HepG2 (cell line): Measurements from ENCODE around the gene ADGRG1. TPM values are rescaled to one million over a fixed set of nuclear protein-coding genes. Genes with fewer than 3 reads are reported as not detected.
A peak's percentile ranks its signal among the peaks of the same experiment; 100 is the strongest.

ENCODE experiments used
- ATAC-seq: fragments of 200-7000 bp; cut with Tn5 transposase; 3 replicates; pipeline ENCODE4 v1.9.1; 2020; ENCODE audit warnings: mild to moderate bottlenecking, moderate library complexity
- BruUV-seq: library from RNA; stranded (reverse); fragments of 400-500 nt; replicated peaks from 2 replicates; lab custom pipeline; 2021; lab: Mats Ljungman, UMichigan
- CTCF ChIA-PET: fragments of 300-600 bp; formaldehyde crosslinking; extraction: SDS; loops from one replicate; lab custom pipeline; 2021; ENCODE audit warnings: low total read pairs, inconsistent platforms, low intra/inter-chr PET ratio; lab: Yijun Ruan, JAX
- POLR2A ChIA-PET: fragments of 350-600 bp; sonication (Branson Sonifier 250); formaldehyde crosslinking; loops from one replicate; lab custom pipeline; 2020; ENCODE audit warnings: antibody characterized with exemption, inconsistent platforms; lab: Yijun Ruan, JAX
- DNase-seq: peaks from one replicate; pipeline ENCODE4 v3.0.0-alpha.2; 2015; ENCODE audit warnings: low spot score
- FAIRE-seq: peaks from 3 replicates; lab custom pipeline; 2011; peaks lifted over from hg19 to GRCh38; lab: Jason Lieb, UNC
- H2AFZ ChIP-seq: one replicate; pipeline ENCODE4 v1.6.1; 2011; ENCODE audit warnings: low read length, inconsistent platforms
- H3K27ac ChIP-seq: fragments of 300-600 bp; 3 replicates; pipeline ENCODE4 v1.8.0; 2011; ENCODE audit warnings: mixed run types, mild to moderate bottlenecking, mixed read lengths, low read length, inconsistent platforms; ENCODE audit not compliant: insufficient read depth; ENCODE audit errors: extremely low read length
- H3K27me3 ChIP-seq, 2 experiments: fragments of 200-600 bp in 1 of 2; 2 replicates in 1 of 2; 3 replicates in 1 of 2; pipeline versions ENCODE4 v1.6.0 to v1.8.0; 2011; ENCODE audit warnings: low read length in 2 of 2, mild to moderate bottlenecking in 2 of 2, moderate library complexity in 2 of 2, inconsistent platforms in 1 of 2; ENCODE audit not compliant: insufficient read depth in 2 of 2, control insufficient read depth in 1 of 2
- H3K36me3 ChIP-seq, 2 experiments: fragments of 200-600 bp in 1 of 2; replicated peaks in 1 of 2; 2 replicates in 1 of 2; 3 replicates in 1 of 2; pipeline versions ENCODE4 v1.5.1 to v1.8.0; 2011; ENCODE audit warnings: low read length in 2 of 2, inconsistent platforms in 1 of 2; ENCODE audit not compliant: insufficient read depth in 2 of 2, control insufficient read depth in 1 of 2
- H3K4me1 ChIP-seq: 2 replicates; pipeline ENCODE4 v1.5.1; 2012; ENCODE audit warnings: low read length, inconsistent platforms; ENCODE audit not compliant: insufficient read depth
- H3K4me2 ChIP-seq: 2 replicates; pipeline ENCODE4 v1.6.0; 2011; ENCODE audit warnings: low read depth, low read length, inconsistent platforms
- H3K4me3 ChIP-seq, 3 experiments: fragments of 200-600 bp in 1 of 3; sonication (generic), shearing (Covaris generic) in 1 of 3; replicated peaks in 1 of 3; 2 replicates each; pipeline ENCODE4 v1.5.1; 2011 to 2016; ENCODE audit warnings: low read length in 3 of 3, inconsistent platforms in 2 of 3, low read depth in 2 of 3, mild to moderate bottlenecking in 2 of 3, control low read depth in 1 of 3, mixed read lengths in 1 of 3; ENCODE audit not compliant: insufficient read depth in 1 of 3
- H3K79me2 ChIP-seq: one replicate; pipeline ENCODE4 v1.6.1; 2011; ENCODE audit warnings: low read length, inconsistent platforms; ENCODE audit not compliant: insufficient read depth
- H3K9ac ChIP-seq: 2 replicates; pipeline ENCODE4 v1.6.0; 2011; ENCODE audit warnings: mild to moderate bottlenecking, low read depth, low read length, inconsistent platforms; ENCODE audit not compliant: insufficient read depth
- H3K9me3 ChIP-seq: 2 replicates; pipeline ENCODE4 v1.5.1; 2012; ENCODE audit warnings: mild to moderate bottlenecking, low read length
- H4K20me1 ChIP-seq: 2 replicates; pipeline ENCODE4 v1.6.0; 2011; ENCODE audit warnings: inconsistent platforms, mild to moderate bottlenecking, low read length, moderate library complexity; ENCODE audit not compliant: insufficient read depth
- ADNP ChIP-seq: sonication (generic); formaldehyde crosslinking; IDR thresholded peaks from 2 replicates; pipeline ENCODE4 v1.4.0; 2020; ENCODE audit warnings: missing genetic modification reagents
- BHLHE40 ChIP-seq: IDR thresholded peaks from 2 replicates; pipeline ENCODE4 v1.6.1; 2011; ENCODE audit warnings: low read length, improper control_type of control experiment
- FOXA1 ChIP-seq, 2 experiments: fragments of 450-650 bp in 1 of 2; sonication (generic) in 1 of 2; formaldehyde crosslinking in 1 of 2; IDR thresholded peaks; 2 replicates each; pipeline versions ENCODE4 v1.4.0 to v1.6.1; 2016 to 2020; ENCODE audit warnings: missing genetic modification reagents in 1 of 2
- HMGXB3 ChIP-seq: sonication (generic); formaldehyde crosslinking; IDR thresholded peaks from 2 replicates; pipeline ENCODE4 v1.4.0; 2020; ENCODE audit warnings: missing genetic modification reagents, borderline replicate concordance
- MATR3 ChIP-seq: sonication (generic); formaldehyde crosslinking; IDR thresholded peaks from 2 replicates; pipeline ENCODE4 v1.4.0; 2020; ENCODE audit warnings: missing genetic modification reagents
- NPAS2 ChIP-seq: sonication (generic); formaldehyde crosslinking; IDR thresholded peaks from 2 replicates; pipeline ENCODE4 v1.8.0; 2022; ENCODE audit warnings: mild to moderate bottlenecking, missing genetic modification reagents, borderline replicate concordance
- RFX1 ChIP-seq: fragments of 450-650 bp; IDR thresholded peaks from 2 replicates; pipeline ENCODE4 v1.6.1; 2017
- SNAPC2 ChIP-seq: sonication (generic); formaldehyde crosslinking; IDR thresholded peaks from 2 replicates; pipeline ENCODE4 v1.8.1; 2022; ENCODE audit warnings: mild to moderate bottlenecking, missing genetic modification reagents
- TCF7L2 ChIP-seq: IDR thresholded peaks from 2 replicates; pipeline ENCODE4 v1.6.1; 2011; ENCODE audit warnings: mild to moderate bottlenecking, low read depth, low read length, moderate library complexity
- YEATS4 ChIP-seq: sonication (generic); formaldehyde crosslinking; IDR thresholded peaks from 2 replicates; pipeline ENCODE4 v1.4.0; 2020; ENCODE audit warnings: missing genetic modification reagents, borderline replicate concordance
- ZBTB38 ChIP-seq: sonication (generic); formaldehyde crosslinking; IDR thresholded peaks from 2 replicates; pipeline ENCODE4 v1.5.1; 2020; ENCODE audit warnings: mild to moderate bottlenecking, missing genetic modification reagents
- ZC3H4 ChIP-seq: sonication (generic); formaldehyde crosslinking; IDR thresholded peaks from 2 replicates; pipeline ENCODE4 v1.4.0; 2020; ENCODE audit warnings: missing genetic modification reagents, borderline replicate concordance
- ZMYM3 ChIP-seq: sonication (generic); formaldehyde crosslinking; IDR thresholded peaks from 2 replicates; pipeline ENCODE4 v1.5.1; 2020; ENCODE audit warnings: mild to moderate bottlenecking, missing genetic modification reagents
- ZNF768 ChIP-seq: sonication (generic); formaldehyde crosslinking; IDR thresholded peaks from 2 replicates; pipeline ENCODE4 v1.4.0; 2020; ENCODE audit warnings: missing genetic modification reagents
- WGBS: methylation state at CpG from one replicate; pipeline ENCODE4 v1.1.6; 2017; ENCODE audit warnings: low lambda C conversion rate; 5-methylcytosine and 5-hydroxymethylcytosine counted together
- in situ Hi-C: cut with HindIII; loops from 2 replicates; pipeline ENCODE4 v1.10.0; 2017; ENCODE audit warnings: low pct_unique_long_range_greater_than_20kb; ENCODE audit not compliant: extremely low pct_ligation_motif_present
- intact Hi-C: fragments of 100-400 bp; cut with micrococcal nuclease; formaldehyde crosslinking; loops from one replicate; pipeline ENCODE4 v1.10.0; 2022; ENCODE audit not compliant: unreplicated experiment
- polyA plus RNA-seq, 8 experiments: library from polyadenylated mRNA; depleted of rRNA in 3 of 8; stranded (reverse) in 7 of 8; unstranded in 1 of 8; fragments of >200 nt; fragmentation: Illumina TruSeq in 4 of 8; extraction: Trizol in 4 of 8; gene quantifications; 2 replicates each; pipeline versions ENCODE4 v1.2.1 to v1.2.3, GENCODE V29; 2011 to 2016; ENCODE audit warnings: low read depth in 4 of 8, missing spikeins in 1 of 8, mixed read lengths in 1 of 8; ENCODE audit not compliant: insufficient read depth in 1 of 8
- total RNA-seq, 5 experiments: library from RNA; depleted of rRNA; stranded (reverse); fragments of >200 nt; fragmentation: Illumina TruSeq; extraction: Trizol; gene quantifications; 2 replicates each; pipeline ENCODE4 v1.2.3, GENCODE V29; 2016; ENCODE audit warnings: low read depth in 1 of 5

Gene ADGRG1
- total and polyA plus RNA-seq, 2 of the 13 experiments (the other 11 are each of a cell fraction or from before 2014, with no cell fraction given): 2.7 to 5.9 TPM

DNA sequence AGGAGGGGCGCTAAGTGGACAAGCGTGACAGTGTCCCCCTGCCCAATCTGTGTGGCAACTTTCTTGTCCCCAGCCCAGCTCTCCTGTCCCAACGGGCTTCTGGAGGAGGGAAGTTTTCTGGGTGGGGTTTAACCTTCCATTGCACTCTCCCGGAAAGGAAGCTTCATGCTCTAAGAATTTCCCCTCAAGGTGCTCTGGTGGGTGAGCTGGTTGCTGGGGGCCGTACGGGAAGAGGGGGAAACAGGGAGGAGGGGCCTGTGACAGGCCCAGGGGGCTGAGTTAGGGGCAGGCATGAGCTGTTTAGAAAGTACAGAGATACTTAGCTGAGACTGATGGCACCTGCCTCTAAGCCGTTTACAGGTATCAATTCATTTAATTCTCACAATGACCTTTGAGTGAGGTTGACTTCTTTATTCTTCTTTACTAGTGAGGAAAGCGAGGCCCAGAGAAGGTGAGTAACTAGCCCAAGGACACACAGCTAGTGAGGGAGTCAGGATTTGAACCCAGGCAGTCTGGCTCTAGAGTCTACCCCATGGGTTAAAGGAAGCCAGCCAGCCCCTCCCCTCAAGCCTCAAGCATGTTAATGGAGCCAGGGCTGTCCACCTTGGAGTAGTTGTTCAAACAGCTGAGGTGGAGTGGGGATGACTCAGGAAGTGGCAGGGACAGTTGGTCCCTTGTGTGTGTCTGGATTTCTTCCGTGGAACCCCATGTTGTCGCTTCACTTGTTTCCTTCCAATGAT is 18.9 kb downstream of the ADGRG1 start:
- Histone ChIP-seq H3K4me3 (no peak overlapping the region), H3K9ac (no peak overlapping the region), H3K27me3 (no peaks in the 10 kb centered on the region), H2AFZ (no peak overlapping the region), H4K20me1 (no peaks in the 10 kb centered on the region), H3K79me2 (no peaks in the 10 kb centered on the region), H3K4me1 (peaks cover 34% of the 10 kb centered on the region), H3K36me3 (no peaks in the 10 kb centered on the region), H3K27ac (no peak overlapping the region), H3K9me3 (no peaks in the 10 kb centered on the region), H3K4me2 (no peak overlapping the region)
- 82% methylated on average over 10 of the region's 10 CpGs for WGBS
- ChIA-PET CTCF (interaction anchor here (1.1 to 12.3 kb wide), 6 partner anchors 14 to 72 kb away, joined by 4 to 571 read pairs (median 64); no protein-coding TSS in a partner anchor), POLR2A (interaction anchor here (1.2 to 3.3 kb wide), 4 partner anchors 12 to 47 kb away, joined by 3 to 22 read pairs (median 4); no protein-coding TSS in a partner anchor)
- FAIRE-seq (no peak), ATAC-seq (no peak), DNase-seq (no peak)
- in situ Hi-C loops (loop anchor here (5.0 kb wide), 1 partner anchor 45 kb away; no protein-coding TSS in a partner anchor), intact Hi-C loops (no loop called here)
- BruUV-seq: no TSS peak
- TF ChIP-seq SNAPC2 (CRISPR knock-in tag): no peak
- TF ChIP-seq ZMYM3 (CRISPR knock-in tag): peak; percentile 46; the same call in 1 of the 2 replicates
- TF ChIP-seq ZNF768 (CRISPR knock-in tag): peak; percentile 96
- 0 out of 2 replicates have a peak, but pooled peaks have one; percentile 32 for TF ChIP-seq ADNP (CRISPR knock-in tag)

- POLR2A ChIA-PET: interaction anchor here (0.5 to 3.3 kb wide), 3 partner anchors 13 to 41 kb away, joined by 3 to 22 read pairs (median 3); no protein-coding TSS in a partner anchor
- no peaks in the 10 kb centered on the region for H4K20me1 ChIP-seq
- TF ChIP-seq BHLHE40 (no peak), HMGXB3 (CRISPR knock-in tag) (no peak), ZBTB38 (no peak), YEATS4 (CRISPR knock-in tag) (no peak), NPAS2 (CRISPR knock-in tag) (no peak), FOXA1 (IDR thresholded peaks at IDR 0.05) (no peak), FOXA1 (CRISPR knock-in tag; IDR thresholded peaks at IDR 0.05) (no peak), TCF7L2 (no peak), ZC3H4 (CRISPR knock-in tag) (no peak), RFX1 (no peak), MATR3 (no peak)
These were observed 19.7 kb downstream of the ADGRG1 start for GRCh38 chr16:57648125-57648524.

More at GRCh38 chr16:57648125-57648524, 19.7 kb downstream of the ADGRG1 start:
- no peak for DNase-seq
- ATAC-seq: no peak
- H3K4me2 ChIP-seq: no peak overlapping the region
- H3K9ac ChIP-seq: no peak overlapping the region
- H3K4me3 ChIP-seq: no peak overlapping the region
- no peaks in the 10 kb centered on the region for H3K79me2 ChIP-seq
- no peak for FAIRE-seq
- peaks cover 32% of the 10 kb centered on the region for H3K4me1 ChIP-seq
- H3K36me3 ChIP-seq: no peaks in the 10 kb centered on the region
- CTCF ChIA-PET: interaction anchor here (0.8 to 12.3 kb wide), 17 partner anchors 8 to 135 kb away, joined by 3 to 571 read pairs (median 8); partner anchors contain the start of gene ADGRG3
- BruUV-seq: no TSS peak
- WGBS: 87% methylated on average over 4 of the region's 5 CpGs
- H3K27me3 ChIP-seq: no peaks in the 10 kb centered on the region
- no peak overlapping the region for H2AFZ ChIP-seq
- intact Hi-C loops (no loop called here), in situ Hi-C loops (loop anchor here (5.0 kb wide), 1 partner anchor 46 kb away; no protein-coding TSS in a partner anchor)
- no peaks in the 10 kb centered on the region for H3K9me3 ChIP-seq
- no peak overlapping the region for H3K27ac ChIP-seq
